Liver (tissue), 9 donors: ENCODE measurements around the gene RANBP17. TPM values are rescaled to one million over a fixed set of nuclear protein-coding genes. Genes with fewer than 3 reads are reported as not detected.

ENCODE experiments used
- DNase-seq: peaks from one replicate; pipeline ENCODE4 v3.0.0-alpha.2; 2017; ENCODE audit warnings: low spot score
- H3K27ac ChIP-seq, 2 donors: one replicate each; pipeline ENCODE4 v1.7.0; 2013; ENCODE audit warnings: inconsistent platforms in 2 of 2, low read length in 2 of 2, control low read depth in 1 of 2, low read depth in 1 of 2, mild to moderate bottlenecking in 1 of 2
- H3K27me3 ChIP-seq, 4 donors: one replicate each; pipeline versions ENCODE4 v1.6.1 to v1.7.0; 2013; ENCODE audit warnings: low read length in 3 of 4, inconsistent platforms in 1 of 4, mild to moderate bottlenecking in 1 of 4, moderate library complexity in 1 of 4; ENCODE audit not compliant: control insufficient read depth in 4 of 4, insufficient read depth in 4 of 4
- H3K36me3 ChIP-seq, 4 donors: one replicate each; pipeline versions ENCODE4 v1.6.1 to v1.7.0; 2013; ENCODE audit warnings: low read length in 3 of 4, mild to moderate bottlenecking in 3 of 4, low read depth in 1 of 4, moderate library complexity in 1 of 4; ENCODE audit not compliant: control insufficient read depth in 4 of 4, insufficient read depth in 3 of 4
- H3K4me1 ChIP-seq, 4 donors: one replicate each; pipeline versions ENCODE4 v1.6.1 to v1.7.0; 2013; ENCODE audit warnings: low read length in 3 of 4, mild to moderate bottlenecking in 3 of 4, moderate library complexity in 1 of 4; ENCODE audit not compliant: control insufficient read depth in 4 of 4, insufficient read depth in 4 of 4
- H3K4me3 ChIP-seq, 3 donors: one replicate each; pipeline versions ENCODE4 v1.6.1 to v1.7.0; 2013; ENCODE audit warnings: low read length in 3 of 3, control low read depth in 1 of 3, low read depth in 1 of 3, mild to moderate bottlenecking in 1 of 3
- H3K9ac ChIP-seq, 2 donors: one replicate each; pipeline ENCODE4 v1.7.0; 2013; ENCODE audit warnings: low read length in 2 of 2, mild to moderate bottlenecking in 2 of 2, moderate library complexity in 2 of 2, control low read depth in 1 of 2, low read depth in 1 of 2
- H3K9me3 ChIP-seq, 4 donors: one replicate each; pipeline versions ENCODE4 v1.6.1 to v1.7.0; 2013; ENCODE audit warnings: low read length in 3 of 4; ENCODE audit not compliant: control insufficient read depth in 4 of 4
- ATF3 ChIP-seq: IDR thresholded peaks from 2 replicates; pipeline ENCODE4 v1.6.1; 2016; ENCODE audit warnings: antibody characterized with exemption
- EGR1 ChIP-seq, 2 donors: IDR thresholded peaks; 2 replicates each; pipeline ENCODE4 v1.6.1; 2016 to 2018; ENCODE audit warnings: antibody characterized with exemption in 2 of 2, low read depth in 2 of 2
- FOXA1 ChIP-seq: IDR thresholded peaks from 2 replicates; pipeline ENCODE4 v1.6.1; 2016; ENCODE audit warnings: antibody characterized with exemption
- FOXA2 ChIP-seq: IDR thresholded peaks from 2 replicates; pipeline ENCODE4 v1.6.1; 2016; ENCODE audit warnings: antibody characterized with exemption
- GABPA ChIP-seq, 2 donors: IDR thresholded peaks in 1 of 2; conservative IDR thresholded peaks in 1 of 2; 2 replicates each; pipeline ENCODE4 v1.6.1; 2016; ENCODE audit warnings: antibody characterized with exemption in 2 of 2, mild to moderate bottlenecking in 1 of 2, moderate library complexity in 1 of 2
- HNF4A ChIP-seq, 2 donors: conservative IDR thresholded peaks; 2 replicates each; pipeline ENCODE4 v1.6.1; 2016; ENCODE audit warnings: antibody characterized with exemption in 2 of 2, mild to moderate bottlenecking in 2 of 2
- HNF4G ChIP-seq: IDR thresholded peaks from 2 replicates; pipeline ENCODE4 v1.6.1; 2016; ENCODE audit warnings: antibody characterized with exemption
- JUND ChIP-seq, 2 donors: IDR thresholded peaks; 2 replicates each; pipeline ENCODE4 v1.6.1; 2016; ENCODE audit warnings: antibody characterized with exemption in 2 of 2
- MAX ChIP-seq: IDR thresholded peaks from 2 replicates; pipeline ENCODE4 v1.6.1; 2016; ENCODE audit warnings: antibody characterized with exemption
- NR2F2 ChIP-seq: IDR thresholded peaks from 2 replicates; pipeline ENCODE4 v1.6.1; 2016; ENCODE audit warnings: antibody characterized with exemption
- REST ChIP-seq: IDR thresholded peaks from 2 replicates; pipeline ENCODE4 v1.6.1; 2016; ENCODE audit warnings: antibody characterized with exemption, mild to moderate bottlenecking
- SP1 ChIP-seq: IDR thresholded peaks from 2 replicates; pipeline ENCODE4 v1.6.1; 2018; ENCODE audit warnings: antibody characterized with exemption, mild to moderate bottlenecking
- WGBS: extraction: QIAGEN DNeasy Blood & Tissue Kit; methylation state at CpG from one replicate; pipeline ENCODE4 v1.1.7; 2013; 5-methylcytosine and 5-hydroxymethylcytosine counted together
- polyA plus RNA-seq, 2 donors: library from polyadenylated mRNA; stranded (reverse) in 1 of 2; unstranded in 1 of 2; fragments of 200-250 nt in 1 of 2; fragments of >200 nt in 1 of 2; fragmentation: Nextera tagmentation in 1 of 2; extraction: Ambion mirVana in 1 of 2; gene quantifications; one replicate each; pipeline versions ENCODE4 v1.2.1 to v1.2.3, GENCODE V29; 2013 to 2015
- total RNA-seq, 2 donors: library from RNA; depleted of rRNA; stranded (reverse); fragments of >200 nt; gene quantifications; one replicate each; pipeline ENCODE4 v1.2.3, GENCODE V29; 2014
- TF ChIP-seq, protein P1 (sequence below): fragments of 150-350 bp; IDR thresholded peaks from 2 replicates; pipeline ENCODE4 v1.5.1; 2017; ENCODE audit warnings: improper control_type of control experiment, low read depth, low read length; ENCODE audit not compliant: missing input control
- donor health status: healthy.
- donor health status: healthy.
- donor health status: healthy.
- donor health status: healthy.
- donor health status: healthy.

Gene RANBP17
- total and polyA plus RNA-seq, 4 donors = 0.83 to 10.8 (median 7.9) TPM

DNA sequence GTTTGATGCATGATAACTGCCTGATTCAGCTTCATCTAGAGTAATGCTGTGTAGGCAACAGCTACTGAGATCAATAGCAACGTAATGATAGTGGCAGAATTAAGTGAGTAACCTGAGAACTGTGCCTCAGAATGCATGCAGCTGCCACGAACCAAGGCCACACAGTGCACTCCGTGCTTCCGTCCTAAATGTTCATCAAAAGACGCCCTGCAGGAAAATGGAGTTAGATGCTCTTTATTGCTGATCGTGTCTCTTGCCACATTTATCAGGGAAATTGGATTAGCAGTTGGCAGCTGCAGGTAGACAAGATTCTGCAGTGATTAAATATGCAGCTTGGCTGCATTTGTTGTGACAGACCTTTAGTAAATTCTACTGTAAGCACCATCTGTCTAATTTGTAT, 339.5 kb downstream of the RANBP17 start:
- WGBS = 91% methylated on average over 6 of the region's 6 CpGs
- Histone ChIP-seq H3K36me3 (no peaks in the 10 kb centered on the region), H3K4me1 (no peaks in the 10 kb centered on the region), H3K27ac (no peak overlapping the region), H3K27me3 (no peaks in the 10 kb centered on the region), H3K9me3 (no peaks in the 10 kb centered on the region), H3K9ac (no peak overlapping the region), H3K4me3 (no peak overlapping the region)
- TF ChIP-seq HNF4A (conservative IDR thresholded peaks at IDR 0.05) (no peak), SP1 (no peak), ATF3 (no peak), MAX (no peak), FOXA2 (no peak), REST (no peak), GABPA (IDR thresholded peaks at IDR 0.05 in 1 of 2, conservative IDR thresholded peaks at IDR 0.05 in 1 of 2) (no peak), FOXA1 (no peak), EGR1 (IDR thresholded peaks at IDR 0.05; ENCODE audit: low read depth in 2 of 2) (no peak), JUND (IDR thresholded peaks at IDR 0.05) (no peak), NR2F2 (no peak)
- TF ChIP-seq, protein P1, sequence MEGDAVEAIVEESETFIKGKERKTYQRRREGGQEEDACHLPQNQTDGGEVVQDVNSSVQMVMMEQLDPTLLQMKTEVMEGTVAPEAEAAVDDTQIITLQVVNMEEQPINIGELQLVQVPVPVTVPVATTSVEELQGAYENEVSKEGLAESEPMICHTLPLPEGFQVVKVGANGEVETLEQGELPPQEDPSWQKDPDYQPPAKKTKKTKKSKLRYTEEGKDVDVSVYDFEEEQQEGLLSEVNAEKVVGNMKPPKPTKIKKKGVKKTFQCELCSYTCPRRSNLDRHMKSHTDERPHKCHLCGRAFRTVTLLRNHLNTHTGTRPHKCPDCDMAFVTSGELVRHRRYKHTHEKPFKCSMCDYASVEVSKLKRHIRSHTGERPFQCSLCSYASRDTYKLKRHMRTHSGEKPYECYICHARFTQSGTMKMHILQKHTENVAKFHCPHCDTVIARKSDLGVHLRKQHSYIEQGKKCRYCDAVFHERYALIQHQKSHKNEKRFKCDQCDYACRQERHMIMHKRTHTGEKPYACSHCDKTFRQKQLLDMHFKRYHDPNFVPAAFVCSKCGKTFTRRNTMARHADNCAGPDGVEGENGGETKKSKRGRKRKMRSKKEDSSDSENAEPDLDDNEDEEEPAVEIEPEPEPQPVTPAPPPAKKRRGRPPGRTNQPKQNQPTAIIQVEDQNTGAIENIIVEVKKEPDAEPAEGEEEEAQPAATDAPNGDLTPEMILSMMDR = no peak
- DNase-seq = no peak

DNA sequence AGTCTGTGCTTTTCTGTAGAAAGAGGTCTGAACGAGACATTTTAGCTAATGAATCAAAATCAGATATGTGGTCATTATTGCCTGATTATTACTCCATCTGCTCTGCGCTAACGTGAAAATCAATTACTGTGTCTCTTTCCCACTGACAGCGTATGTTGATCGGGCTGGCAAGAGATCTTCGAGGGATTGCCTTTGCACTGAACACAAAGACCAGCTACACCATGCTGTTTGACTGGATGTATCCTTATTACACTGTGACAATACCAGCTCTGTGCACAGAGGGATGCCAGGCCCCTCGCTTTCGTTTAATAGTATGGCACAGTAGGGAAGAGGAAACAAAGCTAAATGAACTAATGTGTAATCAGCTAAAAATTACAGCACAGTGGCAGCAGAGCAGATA, 343.6 kb downstream of the RANBP17 start:
- Histone ChIP-seq H3K27ac (no peak overlapping the region), H3K36me3 (no peaks in the 10 kb centered on the region), H3K4me3 (no peak overlapping the region), H3K4me1 (no peaks in the 10 kb centered on the region), H3K9me3 (no peaks in the 10 kb centered on the region), H3K9ac (no peak overlapping the region), H3K27me3 (no peaks in the 10 kb centered on the region)
- TF ChIP-seq REST (no peak), HNF4G (no peak), HNF4A (conservative IDR thresholded peaks at IDR 0.05) (no peak), JUND (IDR thresholded peaks at IDR 0.05) (no peak), NR2F2 (no peak)
- 93% methylated on average over 8 of the region's 8 CpGs for WGBS
- no peak for DNase-seq
